ENCODE data around the gene HEATR5A. TPM values are rescaled to one million over a fixed set of nuclear protein-coding genes. Genes with fewer than 3 reads are reported as not detected.

Gene HEATR5A
- total RNA-seq, 3 donors from 2014 or later (not counting 1 experiment from before 2014, with no cell fraction given) = 12.1 to 23.9 (median 15.1) TPM

GRCh38 chr14:31307198-31307597, 113.2 kb downstream of the HEATR5A start:
- no peak for TF ChIP-seq CTCF (IDR thresholded peaks at IDR 0.05)
- no peaks in the 10 kb centered on the region for H3K27me3 Mint-ChIP-seq (ENCODE audit: low read depth in 2 of 2)
- Histone ChIP-seq H3K36me3 (ENCODE audit: control insufficient read depth, insufficient read depth, low read length) (peaks cover 20% of the 10 kb centered on the region), H3K4me3 (ENCODE audit: low read length) (no peak overlapping the region), H3K4me1 (ENCODE audit: control insufficient read depth, insufficient read depth, low read length) (no peaks in the 10 kb centered on the region), H3K27ac (ENCODE audit: low read length) (no peak overlapping the region), H3K27me3 (ENCODE audit: control insufficient read depth, insufficient read depth, low read length) (no peaks in the 10 kb centered on the region), H3K9me3 (ENCODE audit: control insufficient read depth, insufficient read depth, low read length) (no peaks in the 10 kb centered on the region)
- H3K4me1 Mint-ChIP-seq = no peaks in the 10 kb centered on the region
- H3K27ac Mint-ChIP-seq = no peak overlapping the region
- no peak overlapping the region for H3K4me3 Mint-ChIP-seq
- ATAC-seq = no peak
- no peak for DNase-seq
- peaks cover 11% of the 10 kb centered on the region for H3K36me3 Mint-ChIP-seq
- intact Hi-C loops (cut with micrococcal nuclease) = no loop called here
- no peaks in the 10 kb centered on the region for H3K9me3 Mint-ChIP-seq

DNA sequence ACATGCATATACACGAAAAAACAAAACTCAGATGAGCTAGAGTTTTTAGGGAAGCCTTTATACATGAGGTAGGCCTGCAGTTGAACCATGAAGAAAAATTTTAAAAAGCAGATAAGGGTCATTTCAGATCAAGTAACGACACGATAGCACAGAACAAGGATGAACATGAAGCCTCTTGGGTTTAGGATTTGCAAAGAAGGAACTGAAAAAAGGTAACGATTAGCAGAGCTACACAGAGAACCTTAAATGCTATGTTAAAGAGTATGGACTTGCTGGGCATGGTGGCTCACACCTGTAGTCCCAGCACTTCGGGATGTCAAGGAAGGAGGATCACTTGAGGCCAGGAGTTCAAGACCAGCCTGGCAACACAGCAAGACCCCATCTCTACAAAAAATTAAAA, 116.7 kb downstream of the HEATR5A start:
- Mint-ChIP-seq H3K9me3 (no peaks in the 10 kb centered on the region), H3K27ac (no peak overlapping the region), H3K4me3 (no peak overlapping the region), H3K27me3 (ENCODE audit: low read depth in 2 of 2) (no peaks in the 10 kb centered on the region), H3K36me3 (no peaks in the 10 kb centered on the region), H3K4me1 (no peaks in the 10 kb centered on the region)
- Histone ChIP-seq H3K27me3 (ENCODE audit: control insufficient read depth, insufficient read depth, low read length) (no peaks in the 10 kb centered on the region), H3K27ac (ENCODE audit: low read length) (no peak overlapping the region), H3K9me3 (ENCODE audit: control insufficient read depth, insufficient read depth, low read length) (no peaks in the 10 kb centered on the region), H3K4me3 (ENCODE audit: low read length) (no peak overlapping the region), H3K36me3 (ENCODE audit: control insufficient read depth, insufficient read depth, low read length) (peaks cover 26% of the 10 kb centered on the region), H3K4me1 (ENCODE audit: control insufficient read depth, insufficient read depth, low read length) (no peaks in the 10 kb centered on the region)
- no peak for ATAC-seq
- TF ChIP-seq CTCF (IDR thresholded peaks at IDR 0.05) = no peak
- 94% methylated on average over 5 of the region's 5 CpGs for WGBS (ENCODE audit: insufficient coverage)
- intact Hi-C loops (cut with micrococcal nuclease) = no loop called here
- DNase-seq = no peak

GRCh38 chr14:31300883-31301282, 119.5 kb downstream of the HEATR5A start:
- no peaks in the 10 kb centered on the region for H3K9me3 ChIP-seq (ENCODE audit: control insufficient read depth, insufficient read depth, low read length)
- Mint-ChIP-seq H3K36me3 (no peaks in the 10 kb centered on the region), H3K27me3 (ENCODE audit: low read depth in 2 of 2) (no peaks in the 10 kb centered on the region), H3K9me3 (no peaks in the 10 kb centered on the region), H3K4me1 (no peaks in the 10 kb centered on the region), H3K4me3 (no peak overlapping the region), H3K27ac (no peak overlapping the region)
- no peak for DNase-seq
- 90% methylated on average over 3 of the region's 3 CpGs for WGBS (ENCODE audit: insufficient coverage)
- H3K27me3 ChIP-seq (ENCODE audit: control insufficient read depth, insufficient read depth, low read length) = no peaks in the 10 kb centered on the region
- ATAC-seq = no peak
- intact Hi-C loops (cut with micrococcal nuclease) = no loop called here
- H3K4me1 ChIP-seq (ENCODE audit: control insufficient read depth, insufficient read depth, low read length) = no peaks in the 10 kb centered on the region
- H3K27ac ChIP-seq (ENCODE audit: low read length) = no peak overlapping the region
- H3K4me3 ChIP-seq (ENCODE audit: low read length) = no peak overlapping the region
- peaks cover 18% of the 10 kb centered on the region for H3K36me3 ChIP-seq (ENCODE audit: control insufficient read depth, insufficient read depth, low read length)
- TF ChIP-seq CTCF (IDR thresholded peaks at IDR 0.05) = no peak

- no peaks in the 10 kb centered on the region for H3K27me3 Mint-ChIP-seq (ENCODE audit: low read depth in 2 of 2)
- H3K4me3 ChIP-seq (ENCODE audit: low read length) = no peak overlapping the region
- peaks cover 18% of the 10 kb centered on the region for H3K36me3 ChIP-seq (ENCODE audit: control insufficient read depth, insufficient read depth, low read length)
- no peak for DNase-seq
- H3K4me3 Mint-ChIP-seq = no peak overlapping the region
- no peaks in the 10 kb centered on the region for H3K36me3 Mint-ChIP-seq
- H3K4me1 Mint-ChIP-seq = no peaks in the 10 kb centered on the region
- no peak overlapping the region for H3K27ac ChIP-seq (ENCODE audit: low read length)
- WGBS (ENCODE audit: insufficient coverage) = 94% methylated on average over 7 of the region's 7 CpGs
- H3K9me3 ChIP-seq (ENCODE audit: control insufficient read depth, insufficient read depth, low read length) = no peaks in the 10 kb centered on the region
- no peak for TF ChIP-seq CTCF (IDR thresholded peaks at IDR 0.05)
- H3K4me1 ChIP-seq (ENCODE audit: control insufficient read depth, insufficient read depth, low read length) = no peaks in the 10 kb centered on the region
- H3K9me3 Mint-ChIP-seq = no peaks in the 10 kb centered on the region
- no peak overlapping the region for H3K27ac Mint-ChIP-seq
- no peak for ATAC-seq
- H3K27me3 ChIP-seq (ENCODE audit: control insufficient read depth, insufficient read depth, low read length) = no peaks in the 10 kb centered on the region
- intact Hi-C loops (cut with micrococcal nuclease) = no loop called here
These were observed 120.1 kb downstream of the HEATR5A start for GRCh38 chr14:31300296-31300695.
